PFSK-1 (cell line): ENCODE measurements around the gene GSG1L2.

Source experiments
- FOXP2 ChIP-seq: optimal IDR thresholded peaks from 2 replicates; pipeline ENCODE3; 2011; ENCODE audit warnings: borderline replicate concordance, control low read depth, inconsistent platforms; ENCODE audit not compliant: insufficient read depth; ENCODE audit errors: extremely low read length, extremely low read depth
- POLR2AphosphoS5 ChIP-seq: IDR thresholded peaks from 2 replicates; pipeline ENCODE4 v1.6.1; 2012; ENCODE audit warnings: low read depth, mild to moderate bottlenecking, control low read depth, low read length, moderate library complexity
- REST ChIP-seq, 2 experiments: IDR thresholded peaks; 2 replicates each; pipeline versions ENCODE4 v1.6.1 to v1.8.0; 2011 to 2012; ENCODE audit warnings: low read depth in 2 of 2, low read length in 2 of 2, control low read depth in 1 of 2, inconsistent platforms in 1 of 2, mild to moderate bottlenecking in 1 of 2, moderate library complexity in 1 of 2; ENCODE audit not compliant: insufficient read depth in 1 of 2
- SIN3A ChIP-seq: IDR thresholded peaks from 2 replicates; pipeline ENCODE4 v1.6.1; 2012; ENCODE audit warnings: mild to moderate bottlenecking, low read length, moderate library complexity, borderline replicate concordance; ENCODE audit not compliant: insufficient read depth
- TAF1 ChIP-seq: IDR thresholded peaks from 2 replicates; pipeline ENCODE4 v1.6.1; 2012; ENCODE audit warnings: low read length, control low read depth, borderline replicate concordance; ENCODE audit not compliant: insufficient read depth

GSG1L2 gene

GRCh38 chr17:9798724-9799123, 23.2 kb downstream of the GSG1L2 start:
- no peak for TF ChIP-seq FOXP2
- no peak for TF ChIP-seq SIN3A
- no peak for TF ChIP-seq TAF1
- TF ChIP-seq POLR2AphosphoS5: no peak
- no peak for TF ChIP-seq REST (IDR thresholded peaks at IDR 0.05; ENCODE audit: insufficient read depth in 1 of 2, low read depth in 2 of 2, low read length in 2 of 2)

- no peak for TF ChIP-seq TAF1
- TF ChIP-seq REST (IDR thresholded peaks at IDR 0.05; ENCODE audit: insufficient read depth in 1 of 2, low read depth in 2 of 2, low read length in 2 of 2): no peak
- no peak for TF ChIP-seq SIN3A
- TF ChIP-seq FOXP2: no peak
- TF ChIP-seq POLR2AphosphoS5: no peak
These were observed 23.9 kb downstream of the GSG1L2 start for GRCh38 chr17:9798008-9798407.

GRCh38 chr17:9792181-9792840, 29.6 kb downstream of the GSG1L2 start:
- TF ChIP-seq TAF1: no peak
- TF ChIP-seq SIN3A: no peak

GRCh38 chr17:9790889-9791876, 30.7 kb downstream of the GSG1L2 start, which contains the start of gene DHRS7C:
Gene DHRS7C, minus strand, starts transcription at chr17:9791592. Its CDS starts 308 bp downstream, at chr17:9791284.
- TF ChIP-seq POLR2AphosphoS5 (no peak), SIN3A (no peak), TAF1 (no peak), FOXP2 (no peak)

GRCh38 chr17:9790316-9790715, 31.6 kb downstream of the GSG1L2 start:
- TF ChIP-seq REST (IDR thresholded peaks at IDR 0.05; ENCODE audit: insufficient read depth in 1 of 2, low read depth in 2 of 2, low read length in 2 of 2): no peak

- TF ChIP-seq POLR2AphosphoS5: no peak
- TF ChIP-seq REST (IDR thresholded peaks at IDR 0.05; ENCODE audit: insufficient read depth in 1 of 2, low read depth in 2 of 2, low read length in 2 of 2): no peak
- TF ChIP-seq FOXP2: no peak
- TF ChIP-seq SIN3A: no peak
These were observed 33.3 kb downstream of the GSG1L2 start for GRCh38 chr17:9788601-9789000.
